Measurements from ENCODE around the gene ATF7IP.

- TF ChIP-seq CTCF (IDR thresholded peaks at IDR 0.05) (no peak), REST (IDR thresholded peaks at IDR 0.05; ENCODE audit: insufficient read depth in 1 of 2, low read depth in 2 of 2, low read length in 1 of 2) (no peak), POLR2AphosphoS5 (IDR thresholded peaks at IDR 0.05; ENCODE audit: low read depth, low read length) (no peak), SIN3A (IDR thresholded peaks at IDR 0.05; ENCODE audit: borderline replicate concordance, insufficient read depth, low read depth, low read length) (no peak)
Observed at GRCh38 chr12:14322403-14322802, 43.1 kb upstream of the ATF7IP start.
